ENCODE measurements around the gene PHYH. TPM values are rescaled to one million over a fixed set of nuclear protein-coding genes. Genes with fewer than 3 reads are reported as not detected.

Gene PHYH
- total RNA-seq, 1 experiment from 2014 or later, result 3.5 TPM

Other genes starting within 250 kb of the PHYH start
- gene OPTN, start 199.9 kb downstream of the PHYH start, total RNA-seq (2014; rRNA removed; shearing (Covaris generic); ENCODE audit: low replicate concordance), result 0.40 and 0.56 TPM in 2 replicates
- gene MCM10, start 138.5 kb downstream of the PHYH start, total RNA-seq (2014; rRNA removed; shearing (Covaris generic); ENCODE audit: low replicate concordance), result 7.0 and 8.9 TPM in 2 replicates
- 0.63 TPM in 1 of 2 replicates, not detected in the other for gene UCMA, start 65.7 kb downstream of the PHYH start, total RNA-seq (2014; rRNA removed; shearing (Covaris generic); ENCODE audit: low replicate concordance)
- 70.0 and 81.0 TPM in 2 replicates for gene SEPHS1, start 48.2 kb upstream of the PHYH start, total RNA-seq (2014; rRNA removed; shearing (Covaris generic); ENCODE audit: low replicate concordance)
- gene BEND7, start 228.9 kb upstream of the PHYH start, total RNA-seq (2014; rRNA removed; shearing (Covaris generic); ENCODE audit: low replicate concordance), result not detected in 2 replicates

Data from Karpas-422 (cell line).